Right lobe of liver (tissue), 6 donors: Measurements from ENCODE around the gene LGALS16. TPM values are rescaled to one million over a fixed set of nuclear protein-coding genes. Genes with fewer than 3 reads are reported as not detected.
"Not testable (repeated sequence)": the region's sequence is repeated elsewhere in the genome, so short reads cannot be mapped to it uniquely, and the experiment has no call there.

Experiments
- ATAC-seq, 4 donors: fragments of 200-7000 bp; cut with Tn5 transposase; one replicate each; pipeline ENCODE4 v1.9.1; 2020; ENCODE audit warnings: mild to moderate bottlenecking in 4 of 4, moderate library complexity in 4 of 4
- DNase-seq, 3 donors: peaks; one replicate each; pipeline ENCODE4 v3.0.0-alpha.2; 2020
- H3K27ac ChIP-seq, 3 donors: fragments of 200-600 bp; one replicate each; pipeline ENCODE4 v1.8.0; 2022
- H3K27me3 ChIP-seq, 2 donors: fragments of 200-600 bp; one replicate each; pipeline ENCODE4 v1.8.0; 2022
- H3K36me3 ChIP-seq, 4 donors: fragments of 200-600 bp; sonication (generic) in 1 of 4; one replicate each; pipeline versions ENCODE4 v1.5.1 to v1.8.0; 2017 to 2022; ENCODE audit warnings: control low read depth in 1 of 4
- H3K4me1 ChIP-seq, 4 donors: fragments of 200-600 bp; sonication (generic) in 1 of 4; one replicate each; pipeline versions ENCODE4 v1.5.1 to v1.8.0; 2017 to 2022; ENCODE audit warnings: control low read depth in 1 of 4
- H3K4me3 ChIP-seq, 3 donors: fragments of 200-600 bp; one replicate each; pipeline ENCODE4 v1.8.0; 2022
- H3K9me3 ChIP-seq, 4 donors: fragments of 200-600 bp; sonication (generic) in 1 of 4; one replicate each; pipeline versions ENCODE4 v1.5.1 to v1.8.0; 2017 to 2022; ENCODE audit warnings: control low read depth in 1 of 4
- POLR2A ChIP-seq: fragments of 450-650 bp; IDR thresholded peaks from one replicate; pipeline ENCODE4 v1.6.1; 2017; ENCODE audit warnings: antibody characterized with exemption, mild to moderate bottlenecking
- WGBS: methylation state at CpG from one replicate; pipeline ENCODE4 v1.1.6; 2018; ENCODE audit warnings: low coverage, low lambda C conversion rate; ENCODE audit not compliant: insufficient coverage; ENCODE audit errors: missing lambda C conversion rate; 5-methylcytosine and 5-hydroxymethylcytosine counted together
- intact Hi-C, 2 donors: fragments of 100-400 bp; cut with DNase I; formaldehyde crosslinking; loops; one replicate each; pipeline versions ENCODE4 v1.11.2 to v1.14.1; 2022
- total RNA-seq, 6 experiments: library from RNA; depleted of rRNA in 2 of 6; stranded (reverse); fragments of >200 nt in 2 of 6; fragmentation: NEBNext Ultra II Directional in 3 of 6; extraction: Animal tissue kit (Norgen Biotek cat#: 25700) in 3 of 6; gene quantifications; one replicate each; pipeline versions ENCODE4 v1.1.0 to v1.2.4, GENCODE V29; 2016 to 2023
- TF ChIP-seq, protein P1 (sequence below), 4 donors: fragments of 200-600 bp in 3 of 4; fragments of 450-650 bp in 1 of 4; IDR thresholded peaks; one replicate each; pipeline versions ENCODE4 v1.5.1 to v1.8.0; 2016 to 2022; ENCODE audit warnings: antibody characterized with exemption in 4 of 4, mild to moderate bottlenecking in 2 of 4
- donor health status: DM: no; HTN: yes; CAD: no.
- donor health status: DM: no; HTN: no; CAD: no.
- donor health status: DM: no; HTN: no; CAD: no.
- donor health status: DM: no; HTN: yes; CAD: no.
- donor health status: DM: no; HTN: yes; CAD: no.

The LGALS16 gene
- total RNA-seq, 6 experiments from 2014 or later = not detected

DNA sequence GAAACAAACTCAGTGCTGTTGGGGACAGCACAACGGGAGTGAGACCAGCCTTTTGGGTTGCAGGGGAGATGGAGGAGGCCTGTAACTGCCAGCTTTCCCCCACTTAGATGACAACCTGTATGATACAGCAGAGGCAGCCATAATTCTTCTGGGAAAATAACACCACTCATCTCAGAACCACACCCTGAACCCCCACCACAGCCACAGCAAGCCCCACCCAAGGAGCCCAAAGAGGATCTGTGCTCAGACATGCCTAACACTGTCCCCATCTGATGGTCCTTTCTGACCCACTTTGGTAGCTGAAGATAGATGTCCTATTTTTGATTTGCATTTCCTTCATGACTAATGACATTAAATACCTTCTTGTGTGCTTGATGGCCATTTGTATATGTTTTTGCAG lies 38.0 kb upstream of the LGALS16 start:
- H3K4me1 ChIP-seq = no peaks in the 10 kb centered on the region
- H3K27ac ChIP-seq = no peak overlapping the region
- H3K4me3 ChIP-seq = no peak overlapping the region
- intact Hi-C loops = no loop called here
- H3K9me3 ChIP-seq = no peaks in the 10 kb centered on the region
- TF ChIP-seq, protein P1, sequence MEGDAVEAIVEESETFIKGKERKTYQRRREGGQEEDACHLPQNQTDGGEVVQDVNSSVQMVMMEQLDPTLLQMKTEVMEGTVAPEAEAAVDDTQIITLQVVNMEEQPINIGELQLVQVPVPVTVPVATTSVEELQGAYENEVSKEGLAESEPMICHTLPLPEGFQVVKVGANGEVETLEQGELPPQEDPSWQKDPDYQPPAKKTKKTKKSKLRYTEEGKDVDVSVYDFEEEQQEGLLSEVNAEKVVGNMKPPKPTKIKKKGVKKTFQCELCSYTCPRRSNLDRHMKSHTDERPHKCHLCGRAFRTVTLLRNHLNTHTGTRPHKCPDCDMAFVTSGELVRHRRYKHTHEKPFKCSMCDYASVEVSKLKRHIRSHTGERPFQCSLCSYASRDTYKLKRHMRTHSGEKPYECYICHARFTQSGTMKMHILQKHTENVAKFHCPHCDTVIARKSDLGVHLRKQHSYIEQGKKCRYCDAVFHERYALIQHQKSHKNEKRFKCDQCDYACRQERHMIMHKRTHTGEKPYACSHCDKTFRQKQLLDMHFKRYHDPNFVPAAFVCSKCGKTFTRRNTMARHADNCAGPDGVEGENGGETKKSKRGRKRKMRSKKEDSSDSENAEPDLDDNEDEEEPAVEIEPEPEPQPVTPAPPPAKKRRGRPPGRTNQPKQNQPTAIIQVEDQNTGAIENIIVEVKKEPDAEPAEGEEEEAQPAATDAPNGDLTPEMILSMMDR (IDR thresholded peaks at IDR 0.05) = no peak
- no peak for TF ChIP-seq POLR2A
- 57% methylated on average over 1 of the region's 1 CpG for WGBS
- ATAC-seq = no peak
- no peaks in the 10 kb centered on the region for H3K27me3 ChIP-seq
- no peaks in the 10 kb centered on the region for H3K36me3 ChIP-seq
- no peak for DNase-seq

DNA sequence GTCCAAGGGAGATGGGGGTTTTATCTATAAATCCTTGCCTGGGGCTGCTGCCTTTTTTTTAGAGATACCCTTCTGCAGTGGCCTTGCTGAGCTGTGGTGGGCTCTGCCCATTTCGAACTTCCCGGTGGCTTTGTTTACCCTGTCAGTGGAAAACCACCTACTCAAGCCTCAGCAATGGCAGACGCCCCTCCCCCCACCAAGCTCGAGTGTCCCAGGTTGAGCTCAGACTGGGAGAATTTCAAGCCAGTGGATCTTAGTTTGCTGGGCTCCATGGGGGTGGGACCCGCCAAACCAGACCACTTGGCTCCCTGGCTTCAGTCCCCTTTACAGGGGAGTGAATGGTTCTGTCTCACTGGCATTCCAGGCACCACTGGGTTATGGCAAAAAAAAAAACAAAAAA lies 31.8 kb upstream of the LGALS16 start:
- Histone ChIP-seq H3K27ac (no peak overlapping the region), H3K4me1 (no peaks in the 10 kb centered on the region), H3K36me3 (no peaks in the 10 kb centered on the region), H3K27me3 (no peaks in the 10 kb centered on the region), H3K4me3 (no peak overlapping the region), H3K9me3 (no peaks in the 10 kb centered on the region)
- no peak for TF ChIP-seq POLR2A
- TF ChIP-seq, protein P1 (IDR thresholded peaks at IDR 0.05) = no peak
- intact Hi-C loops = no loop called here
- DNase-seq (no peak), ATAC-seq (no peak)
- WGBS = 47% methylated on average over 2 of the region's 5 CpGs

DNA sequence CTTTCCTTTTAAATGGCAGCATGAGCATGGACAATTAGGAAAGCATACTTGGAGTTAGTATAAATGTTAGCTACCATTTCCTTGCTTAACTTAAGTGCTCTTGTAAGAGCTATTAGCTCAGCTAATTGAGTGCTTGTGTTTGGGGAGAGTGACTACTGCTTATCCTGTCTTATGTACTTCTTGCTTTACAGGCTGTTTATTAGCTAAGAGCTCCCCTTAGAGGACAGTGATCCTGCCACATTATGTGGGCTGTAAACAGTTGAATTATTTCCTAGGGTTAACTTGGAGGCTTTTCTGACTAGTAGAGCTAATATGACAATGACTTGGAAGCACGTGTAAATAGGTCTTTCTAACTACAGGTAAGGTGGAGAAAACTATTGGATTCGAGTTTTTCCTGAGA lies 28.1 kb upstream of the LGALS16 start:
- H3K36me3 ChIP-seq, H3K4me3 ChIP-seq, H3K27me3 ChIP-seq, DNase-seq, ATAC-seq, H3K27ac ChIP-seq, H3K4me1 ChIP-seq, intact Hi-C loops, H3K9me3 ChIP-seq: not testable (repeated sequence)
- WGBS = 33% methylated on average over 2 of the region's 2 CpGs

DNA sequence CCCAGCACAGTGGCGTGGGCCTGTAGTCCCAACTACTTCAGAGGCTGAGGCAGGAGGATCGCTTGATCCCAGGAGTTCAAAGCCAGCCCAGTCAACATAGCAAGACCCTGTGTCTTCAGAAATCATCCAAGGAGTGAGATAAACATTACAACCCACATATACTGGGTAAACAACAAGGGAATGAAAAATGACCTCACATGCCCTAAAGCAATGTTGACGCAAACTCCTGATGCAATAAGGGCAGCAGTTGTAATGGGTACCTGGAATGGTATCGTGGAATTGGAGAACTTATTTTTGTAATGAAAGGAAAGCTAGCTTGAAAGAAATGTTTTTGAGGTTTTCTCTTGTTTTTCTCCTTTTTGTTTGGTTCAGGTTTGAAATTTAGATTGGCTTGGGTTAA lies 24.5 kb upstream of the LGALS16 start:
- no peak overlapping the region for H3K27ac ChIP-seq
- no peaks in the 10 kb centered on the region for H3K27me3 ChIP-seq
- ATAC-seq = no peak
- no peak overlapping the region for H3K4me3 ChIP-seq
- intact Hi-C loops = no loop called here
- no peaks in the 10 kb centered on the region for H3K36me3 ChIP-seq
- WGBS = 41% methylated on average over 4 of the region's 4 CpGs
- no peak for TF ChIP-seq POLR2A
- TF ChIP-seq, protein P1 (IDR thresholded peaks at IDR 0.05) = no peak
- H3K4me1 ChIP-seq = no peaks in the 10 kb centered on the region
- no peaks in the 10 kb centered on the region for H3K9me3 ChIP-seq
- no peak for DNase-seq

DNA sequence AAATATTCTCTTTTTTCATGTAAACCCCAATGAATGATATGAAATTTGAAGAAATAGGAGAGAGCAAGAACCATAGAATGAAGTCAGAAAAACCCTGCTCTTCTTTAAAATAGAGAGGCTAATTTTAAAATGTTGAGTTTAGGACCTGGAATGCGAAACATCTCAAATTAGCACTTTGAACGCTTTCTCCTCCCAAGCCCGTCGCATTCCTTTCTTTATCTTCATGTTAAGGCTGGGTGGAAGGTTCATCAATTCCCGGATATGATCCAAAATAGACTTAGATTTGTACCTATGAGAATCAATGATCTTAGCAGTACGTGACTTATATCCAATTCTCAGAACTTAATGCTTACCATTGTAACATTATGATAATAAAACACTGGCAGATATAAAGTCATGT lies 24.1 kb upstream of the LGALS16 start:
- intact Hi-C loops = no loop called here
- TF ChIP-seq, protein P1 (IDR thresholded peaks at IDR 0.05) = no peak
- TF ChIP-seq POLR2A = no peak
- ATAC-seq (no peak), DNase-seq (no peak)
- Histone ChIP-seq H3K4me3 (no peak overlapping the region), H3K9me3 (no peaks in the 10 kb centered on the region), H3K4me1 (no peaks in the 10 kb centered on the region), H3K27me3 (no peaks in the 10 kb centered on the region), H3K27ac (no peak overlapping the region), H3K36me3 (no peaks in the 10 kb centered on the region)
- WGBS = 57% methylated on average over 6 of the region's 6 CpGs
